Activated CD4-positive, alpha-beta T cell treated with anti-CD3 and anti-CD28 coated beads, Interleukin-2, amount 50 U/mL, for 16 hours (primary cell): ENCODE measurements around the gene ALDH8A1.
"Not testable (repeated sequence)": the region's sequence is repeated elsewhere in the genome, so short reads cannot be mapped to it uniquely, and the experiment has no call there.

Experiments
- DNase-seq: peaks from one replicate; pipeline ENCODE4 v3.0.0-alpha.2; 2020

ALDH8A1 gene

GRCh38 chr6:134908906-134909516, 40.9 kb downstream of the ALDH8A1 start:
- DNase-seq: peak; percentile 8

GRCh38 chr6:134904731-134905130, 45.2 kb downstream of the ALDH8A1 start:
- DNase-seq: not testable (repeated sequence)

- no peak for DNase-seq
Observed at GRCh38 chr6:134903448-134903847, 46.5 kb downstream of the ALDH8A1 start.

- no peak for DNase-seq
Observed at GRCh38 chr6:134902936-134903335, 47.0 kb downstream of the ALDH8A1 start.

- no peak for DNase-seq
Observed at GRCh38 chr6:134902074-134902861, 47.6 kb downstream of the ALDH8A1 start.

GRCh38 chr6:134898575-134898974, 51.3 kb downstream of the ALDH8A1 start:
- no peak for DNase-seq

- DNase-seq: not testable (repeated sequence)
Observed at GRCh38 chr6:134898166-134898565, 51.7 kb downstream of the ALDH8A1 start.

- no peak for DNase-seq
Observed at GRCh38 chr6:134896910-134897309, 53.0 kb downstream of the ALDH8A1 start.

- no peak for DNase-seq
Observed at GRCh38 chr6:134894800-134895199, 55.1 kb downstream of the ALDH8A1 start.

- no peak for DNase-seq
Observed at GRCh38 chr6:134892362-134892761, 57.5 kb downstream of the ALDH8A1 start.

GRCh38 chr6:134891633-134892032, 58.3 kb downstream of the ALDH8A1 start:
- DNase-seq: no peak

- no peak for DNase-seq
Observed at GRCh38 chr6:134888316-134888715, 61.6 kb downstream of the ALDH8A1 start.

GRCh38 chr6:134884752-134885151, 65.1 kb downstream of the ALDH8A1 start:
- no peak for DNase-seq

- no peak for DNase-seq
Observed at GRCh38 chr6:134883314-134883713, 66.6 kb downstream of the ALDH8A1 start.

GRCh38 chr6:134882426-134883038, 67.4 kb downstream of the ALDH8A1 start:
- DNase-seq: peak; percentile 34

GRCh38 chr6:134880487-134881190, 69.3 kb downstream of the ALDH8A1 start:
- DNase-seq: no peak

- DNase-seq: no peak
Observed at GRCh38 chr6:134878136-134878535, 71.8 kb downstream of the ALDH8A1 start.

GRCh38 chr6:134875367-134875766, 74.5 kb downstream of the ALDH8A1 start:
- no peak for DNase-seq

- DNase-seq: no peak
Observed at GRCh38 chr6:134873500-134874388, 76.2 kb downstream of the ALDH8A1 start.

- peak; percentile 19 for DNase-seq
Observed at GRCh38 chr6:134870677-134871498, 79.0 kb downstream of the ALDH8A1 start.

- DNase-seq: no peak
Observed at GRCh38 chr6:134868812-134869211, 81.1 kb downstream of the ALDH8A1 start.
